SK-N-SH (cell line): ENCODE results near the gene LPCAT1. TPM values are rescaled to one million over a fixed set of nuclear protein-coding genes. Genes with fewer than 3 reads are reported as not detected.

ENCODE experiments used
- CTCF ChIA-PET: fragments of 300-600, 350-600 bp; formaldehyde crosslinking; extraction: SDS; loops from one replicate; lab custom pipeline; 2021; lab: Yijun Ruan, JAX
- POLR2A ChIA-PET: fragments of 350-600 bp; sonication (Branson Sonifier 250); formaldehyde crosslinking; extraction: SDS; loops from one replicate; lab custom pipeline; 2020; ENCODE audit warnings: antibody characterized with exemption, inconsistent platforms; lab: Yijun Ruan, JAX
- DNase-seq: peaks from one replicate; pipeline ENCODE4 v3.0.0; 2012
- H2AFZ ChIP-seq: fragments of 200-600 bp; sonication (generic); 2 replicates; pipeline ENCODE4 v1.8.1; 2016; ENCODE audit warnings: antibody characterized with exemption, mild to moderate bottlenecking, low read depth
- H3F3A ChIP-seq: fragments of 200-600 bp; sonication (generic); replicated peaks from 2 replicates; pipeline ENCODE3; 2016; ENCODE audit warnings: antibody characterized with exemption, mild to moderate bottlenecking; ENCODE audit not compliant: insufficient read depth
- H3K27ac ChIP-seq, 2 experiments: fragments of 200-500 bp in 1 of 2; fragments of 200-600 bp in 1 of 2; sonication (Bioruptor generic) in 1 of 2; sonication (generic), shearing (Covaris generic) in 1 of 2; 2 replicates each; pipeline versions ENCODE4 v1.5.1 to v1.6.1; 2014 to 2016; ENCODE audit warnings: low read depth in 2 of 2, inconsistent platforms in 1 of 2, low read length in 1 of 2, mild to moderate bottlenecking in 1 of 2, mixed read lengths in 1 of 2
- H3K27me3 ChIP-seq: fragments of 200-600 bp; sonication (generic), shearing (Covaris generic); 2 replicates; pipeline ENCODE4 v1.6.1; 2016; ENCODE audit warnings: mixed run types; ENCODE audit not compliant: insufficient read depth
- H3K36me3 ChIP-seq, 2 experiments: fragments of 200-500 bp in 1 of 2; fragments of 200-600 bp in 1 of 2; sonication (Bioruptor generic) in 1 of 2; sonication (generic) in 1 of 2; replicated peaks in 1 of 2; 2 replicates each; pipeline versions ENCODE3 to v1.5.1; 2014 to 2016; ENCODE audit warnings: low read length in 1 of 2, mild to moderate bottlenecking in 1 of 2; ENCODE audit not compliant: insufficient read depth in 2 of 2, control insufficient read depth in 1 of 2
- H3K4me1 ChIP-seq, 2 experiments: fragments of 200-500 bp in 1 of 2; fragments of 200-600 bp in 1 of 2; sonication (Bioruptor generic) in 1 of 2; sonication (generic), shearing (Covaris generic) in 1 of 2; 2 replicates each; pipeline versions ENCODE4 v1.5.1 to v1.6.1; 2014 to 2016; ENCODE audit warnings: low read depth in 1 of 2, low read length in 1 of 2, mixed run types in 1 of 2; ENCODE audit not compliant: insufficient read depth in 2 of 2, control insufficient read depth in 1 of 2
- H3K4me2 ChIP-seq: fragments of 200-600 bp; sonication (generic), shearing (Covaris generic); 2 replicates; pipeline ENCODE4 v1.6.1; 2017; ENCODE audit warnings: mixed run types
- H3K4me3 ChIP-seq, 2 experiments: fragments of 200-500 bp in 1 of 2; fragments of 200-600 bp in 1 of 2; sonication (Bioruptor generic) in 1 of 2; sonication (generic), shearing (Covaris generic) in 1 of 2; 2 replicates each; pipeline versions ENCODE4 v1.5.1 to v1.8.1; 2014 to 2016; ENCODE audit warnings: low read depth in 2 of 2, inconsistent platforms in 1 of 2, low read length in 1 of 2, mild to moderate bottlenecking in 1 of 2, mixed read lengths in 1 of 2, moderate library complexity in 1 of 2
- H3K79me2 ChIP-seq: fragments of 200-600 bp; sonication (generic); 2 replicates; pipeline ENCODE4 v1.8.1; 2017; ENCODE audit warnings: mild to moderate bottlenecking; ENCODE audit not compliant: insufficient read depth
- H3K9ac ChIP-seq: fragments of 200-600 bp; sonication (generic); 2 replicates; pipeline ENCODE4 v1.6.1; 2017; ENCODE audit warnings: mixed run types
- H3K9me2 ChIP-seq: fragments of 200-600 bp; sonication (generic); 2 replicates; pipeline ENCODE4 v1.6.1; 2017; ENCODE audit warnings: mixed run types
- H3K9me3 ChIP-seq: fragments of 200-600 bp; sonication (generic); 2 replicates; pipeline ENCODE4 v1.6.1; 2017; ENCODE audit warnings: mixed run types, mild to moderate bottlenecking, moderate library complexity
- H4K20me1 ChIP-seq: fragments of 200-600 bp; sonication (generic); 2 replicates; pipeline ENCODE4 v1.6.1; 2017; ENCODE audit warnings: mild to moderate bottlenecking, mixed run types; ENCODE audit not compliant: insufficient read depth
- EZH2phosphoT487 ChIP-seq: fragments of 200-600 bp; sonication (generic); IDR thresholded peaks from 2 replicates; pipeline ENCODE4 v1.6.1; 2017; ENCODE audit warnings: low read depth, mixed run types, mild to moderate bottlenecking, antibody characterized with exemption, moderate library complexity, borderline replicate concordance
- FOSL2 ChIP-seq: IDR thresholded peaks from 2 replicates; pipeline ENCODE4 v1.4.0; 2012; ENCODE audit warnings: low read depth, mild to moderate bottlenecking, moderate library complexity, borderline replicate concordance
- FOXM1 ChIP-seq: IDR thresholded peaks from 2 replicates; pipeline ENCODE4 v1.4.0; 2012; ENCODE audit warnings: low read depth, mild to moderate bottlenecking
- GABPA ChIP-seq: IDR thresholded peaks from 2 replicates; pipeline ENCODE4 v1.4.0; 2012; ENCODE audit warnings: low read depth, mild to moderate bottlenecking
- JUND ChIP-seq: IDR thresholded peaks from 2 replicates; pipeline ENCODE4 v1.4.0; 2012
- MEF2A ChIP-seq: IDR thresholded peaks from 2 replicates; pipeline ENCODE4 v1.4.0; 2012; ENCODE audit warnings: low read depth, borderline replicate concordance
- RAD21 ChIP-seq: IDR thresholded peaks from 2 replicates; pipeline ENCODE4 v1.6.1; 2012; ENCODE audit warnings: mild to moderate bottlenecking, low read length
- RCOR1 ChIP-seq: fragments of 150-350 bp; IDR thresholded peaks from 2 replicates; pipeline ENCODE4 v1.6.1; 2017; ENCODE audit warnings: antibody characterized with exemption, low read length
- RXRA ChIP-seq: IDR thresholded peaks from 2 replicates; pipeline ENCODE4 v1.4.0; 2012; ENCODE audit warnings: low read depth, mild to moderate bottlenecking, borderline replicate concordance
- SIN3A ChIP-seq: IDR thresholded peaks from 2 replicates; pipeline ENCODE4 v1.6.1; 2012; ENCODE audit warnings: low read depth, mild to moderate bottlenecking, low read length, moderate library complexity, borderline replicate concordance
- TCF12 ChIP-seq: IDR thresholded peaks from 2 replicates; pipeline ENCODE4 v1.4.0; 2012
- YY1 ChIP-seq: IDR thresholded peaks from 2 replicates; pipeline ENCODE4 v1.4.0; 2012; ENCODE audit warnings: low read depth, mild to moderate bottlenecking
- WGBS: methylation state at CpG from one replicate; pipeline ENCODE4 v1.1.6; 2017; ENCODE audit warnings: low lambda C conversion rate; 5-methylcytosine and 5-hydroxymethylcytosine counted together
- polyA plus RNA-seq, 3 experiments: library from polyadenylated mRNA; depleted of rRNA; stranded (reverse); fragments of >200 nt; gene quantifications; 2 replicates each; pipeline ENCODE4 v1.2.3, GENCODE V29; 2012
- TF ChIP-seq, protein P1 (sequence below): fragments of 200-600 bp; sonication (generic); IDR thresholded peaks from 2 replicates; pipeline ENCODE4 v1.6.1; 2017; ENCODE audit warnings: antibody characterized with exemption, mild to moderate bottlenecking, moderate library complexity
- TF ChIP-seq, protein P2 (sequence below): fragments of 150-350 bp; IDR thresholded peaks from 2 replicates; pipeline ENCODE4 v1.6.1; 2016; ENCODE audit warnings: mild to moderate bottlenecking, low read depth, low read length
- TF ChIP-seq, protein P3 (sequence below): IDR thresholded peaks from 2 replicates; pipeline ENCODE4 v1.4.0; 2012; ENCODE audit warnings: low read depth, borderline replicate concordance
- TF ChIP-seq, protein P4 (sequence below): IDR thresholded peaks from 2 replicates; pipeline ENCODE4 v1.4.0; 2012; ENCODE audit warnings: low read depth, borderline replicate concordance

Gene LPCAT1
- polyA plus RNA-seq, 1 of the 3 experiments (the other 2 are of a cell fraction), result 42.3 TPM

DNA sequence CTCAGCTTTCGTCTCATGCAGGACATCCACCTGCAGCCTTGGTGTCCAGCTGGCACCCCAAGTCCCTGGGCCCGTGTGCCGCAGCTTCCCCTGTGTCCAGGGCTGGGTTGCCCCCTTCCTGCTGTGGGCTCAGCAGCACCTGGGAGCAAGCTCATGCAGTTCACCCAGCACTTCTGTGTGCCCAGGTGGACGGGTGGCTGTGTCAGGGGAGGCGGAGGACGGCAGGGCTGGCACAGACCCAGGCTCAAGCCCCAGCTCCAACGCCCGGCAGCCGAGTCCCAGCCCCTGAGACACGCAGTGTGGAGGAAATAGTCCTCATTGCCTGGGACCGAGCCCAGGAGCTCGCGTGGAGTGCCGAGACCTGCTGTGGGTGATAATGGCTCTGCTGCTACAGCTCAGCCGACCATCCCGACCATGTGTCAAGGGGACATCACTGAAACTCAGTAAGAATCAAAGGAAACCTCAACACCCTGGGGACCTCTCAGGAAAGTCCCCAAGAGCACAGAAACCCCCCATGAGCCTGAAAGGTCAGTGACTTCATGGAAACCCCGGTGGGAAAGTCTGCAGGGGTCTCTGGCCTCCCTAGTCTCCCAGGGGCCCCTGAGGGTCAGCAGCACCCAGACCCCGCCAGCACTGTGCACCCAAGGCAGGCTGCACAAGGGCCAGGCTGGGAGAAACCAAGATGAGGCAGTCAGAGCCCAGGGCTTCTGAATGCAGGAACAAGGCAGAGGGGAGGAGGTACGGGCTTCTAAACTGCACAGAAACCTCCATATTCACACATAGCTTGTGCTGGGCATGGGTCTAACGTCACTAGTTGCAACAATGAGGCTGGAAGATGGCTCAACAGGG is 38.8 kb downstream of the LPCAT1 start:
- no peak overlapping the region for H3K9ac ChIP-seq
- H3K4me2 ChIP-seq, result no peak overlapping the region
- peaks cover 10% of the 10 kb centered on the region; the same call in 1 of the 2 replicates for H4K20me1 ChIP-seq
- WGBS, result 96% methylated on average over 17 of the region's 20 CpGs
- peaks cover 0 to 3% of the 10 kb centered on the region in 2 experiments; a peak in 1 of 4 replicates for H3K4me1 ChIP-seq
- peaks cover 9% of the 10 kb centered on the region for H3F3A ChIP-seq
- no peaks in the 10 kb centered on the region for H3K27me3 ChIP-seq
- no peak overlapping the region for H3K4me3 ChIP-seq
- no peaks in the 10 kb centered on the region for H3K79me2 ChIP-seq
- no peak overlapping the region for H3K27ac ChIP-seq
- CTCF ChIA-PET, result interaction anchor here (0.9 to 2.2 kb wide), 3 partner anchors 160 to 317 kb away, joined by 3 to 8 read pairs (median 5); no protein-coding TSS in a partner anchor
- TF ChIP-seq JUND (no peak), YY1 (no peak), RCOR1 (no peak), FOXM1 (no peak), RXRA (no peak), GABPA (no peak), TCF12 (no peak), FOSL2 (no peak), MEF2A (no peak), SIN3A (no peak), RAD21 (no peak), EZH2phosphoT487 (no peak)
- TF ChIP-seq, protein P1, sequence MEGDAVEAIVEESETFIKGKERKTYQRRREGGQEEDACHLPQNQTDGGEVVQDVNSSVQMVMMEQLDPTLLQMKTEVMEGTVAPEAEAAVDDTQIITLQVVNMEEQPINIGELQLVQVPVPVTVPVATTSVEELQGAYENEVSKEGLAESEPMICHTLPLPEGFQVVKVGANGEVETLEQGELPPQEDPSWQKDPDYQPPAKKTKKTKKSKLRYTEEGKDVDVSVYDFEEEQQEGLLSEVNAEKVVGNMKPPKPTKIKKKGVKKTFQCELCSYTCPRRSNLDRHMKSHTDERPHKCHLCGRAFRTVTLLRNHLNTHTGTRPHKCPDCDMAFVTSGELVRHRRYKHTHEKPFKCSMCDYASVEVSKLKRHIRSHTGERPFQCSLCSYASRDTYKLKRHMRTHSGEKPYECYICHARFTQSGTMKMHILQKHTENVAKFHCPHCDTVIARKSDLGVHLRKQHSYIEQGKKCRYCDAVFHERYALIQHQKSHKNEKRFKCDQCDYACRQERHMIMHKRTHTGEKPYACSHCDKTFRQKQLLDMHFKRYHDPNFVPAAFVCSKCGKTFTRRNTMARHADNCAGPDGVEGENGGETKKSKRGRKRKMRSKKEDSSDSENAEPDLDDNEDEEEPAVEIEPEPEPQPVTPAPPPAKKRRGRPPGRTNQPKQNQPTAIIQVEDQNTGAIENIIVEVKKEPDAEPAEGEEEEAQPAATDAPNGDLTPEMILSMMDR, result no peak
- TF ChIP-seq, protein P2, sequence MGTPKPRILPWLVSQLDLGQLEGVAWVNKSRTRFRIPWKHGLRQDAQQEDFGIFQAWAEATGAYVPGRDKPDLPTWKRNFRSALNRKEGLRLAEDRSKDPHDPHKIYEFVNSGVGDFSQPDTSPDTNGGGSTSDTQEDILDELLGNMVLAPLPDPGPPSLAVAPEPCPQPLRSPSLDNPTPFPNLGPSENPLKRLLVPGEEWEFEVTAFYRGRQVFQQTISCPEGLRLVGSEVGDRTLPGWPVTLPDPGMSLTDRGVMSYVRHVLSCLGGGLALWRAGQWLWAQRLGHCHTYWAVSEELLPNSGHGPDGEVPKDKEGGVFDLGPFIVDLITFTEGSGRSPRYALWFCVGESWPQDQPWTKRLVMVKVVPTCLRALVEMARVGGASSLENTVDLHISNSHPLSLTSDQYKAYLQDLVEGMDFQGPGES, result no peak
- TF ChIP-seq, protein P3, sequence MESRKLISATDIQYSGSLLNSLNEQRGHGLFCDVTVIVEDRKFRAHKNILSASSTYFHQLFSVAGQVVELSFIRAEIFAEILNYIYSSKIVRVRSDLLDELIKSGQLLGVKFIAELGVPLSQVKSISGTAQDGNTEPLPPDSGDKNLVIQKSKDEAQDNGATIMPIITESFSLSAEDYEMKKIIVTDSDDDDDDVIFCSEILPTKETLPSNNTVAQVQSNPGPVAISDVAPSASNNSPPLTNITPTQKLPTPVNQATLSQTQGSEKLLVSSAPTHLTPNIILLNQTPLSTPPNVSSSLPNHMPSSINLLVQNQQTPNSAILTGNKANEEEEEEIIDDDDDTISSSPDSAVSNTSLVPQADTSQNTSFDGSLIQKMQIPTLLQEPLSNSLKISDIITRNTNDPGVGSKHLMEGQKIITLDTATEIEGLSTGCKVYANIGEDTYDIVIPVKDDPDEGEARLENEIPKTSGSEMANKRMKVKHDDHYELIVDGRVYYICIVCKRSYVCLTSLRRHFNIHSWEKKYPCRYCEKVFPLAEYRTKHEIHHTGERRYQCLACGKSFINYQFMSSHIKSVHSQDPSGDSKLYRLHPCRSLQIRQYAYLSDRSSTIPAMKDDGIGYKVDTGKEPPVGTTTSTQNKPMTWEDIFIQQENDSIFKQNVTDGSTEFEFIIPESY, result no peak
- TF ChIP-seq, protein P4, sequence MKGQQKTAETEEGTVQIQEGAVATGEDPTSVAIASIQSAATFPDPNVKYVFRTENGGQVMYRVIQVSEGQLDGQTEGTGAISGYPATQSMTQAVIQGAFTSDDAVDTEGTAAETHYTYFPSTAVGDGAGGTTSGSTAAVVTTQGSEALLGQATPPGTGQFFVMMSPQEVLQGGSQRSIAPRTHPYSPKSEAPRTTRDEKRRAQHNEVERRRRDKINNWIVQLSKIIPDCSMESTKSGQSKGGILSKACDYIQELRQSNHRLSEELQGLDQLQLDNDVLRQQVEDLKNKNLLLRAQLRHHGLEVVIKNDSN, result no peak
- TF ChIP-seq, all 33 proteins: peak for 0
- no peaks in the 10 kb centered on the region for H3K9me3 ChIP-seq
- H2AFZ ChIP-seq, result no peak overlapping the region
- no peaks in the 10 kb centered on the region for H3K9me2 ChIP-seq
- peaks cover under 1 to 40% of the 10 kb centered on the region in 2 experiments for H3K36me3 ChIP-seq
- no peak for DNase-seq
- POLR2A ChIA-PET, result no interaction called here
